ENCODE results near the gene FBXO30.

DNA sequence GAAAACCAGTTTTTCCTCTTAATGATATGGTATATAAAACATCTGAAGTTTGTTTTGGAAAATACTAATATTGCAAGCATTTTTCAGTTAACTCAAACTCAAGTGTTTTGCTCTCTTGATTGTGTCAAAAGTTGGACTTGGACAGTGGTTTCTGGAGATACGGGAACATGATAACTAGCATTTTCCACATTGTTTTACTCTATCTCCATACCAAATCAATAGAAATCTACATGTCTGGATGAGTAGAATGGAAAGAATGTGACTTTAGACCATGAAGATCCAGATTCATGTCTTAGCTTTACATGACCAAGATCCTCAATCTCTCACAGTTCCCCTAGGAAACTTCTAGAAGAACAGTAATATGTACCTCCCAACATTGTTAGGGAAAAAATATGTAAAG is 22.2 kb upstream of the FBXO30 start:
- TF ChIP-seq BRCA1 (IDR thresholded peaks at IDR 0.05; ENCODE audit: low read depth, low read length) (no peak), POLR2A (IDR thresholded peaks at IDR 0.05; ENCODE audit: low read depth, low read length) (no peak), TARDBP (IDR thresholded peaks at IDR 0.05; ENCODE audit: borderline replicate concordance) (no peak)
